Measurements from ENCODE around the gene STOX2. TPM values are rescaled to one million over a fixed set of nuclear protein-coding genes. Genes with fewer than 3 reads are reported as not detected.

The STOX2 gene
- total and polyA plus RNA-seq, 9 donors: 2.2 to 16.4 (median 6.4) TPM

GRCh38 chr4:184022679-184023383, 117.7 kb downstream of the STOX2 start:
- TF ChIP-seq POLR2A (IDR thresholded peaks at IDR 0.05): no peak
- TF ChIP-seq, protein P1, sequence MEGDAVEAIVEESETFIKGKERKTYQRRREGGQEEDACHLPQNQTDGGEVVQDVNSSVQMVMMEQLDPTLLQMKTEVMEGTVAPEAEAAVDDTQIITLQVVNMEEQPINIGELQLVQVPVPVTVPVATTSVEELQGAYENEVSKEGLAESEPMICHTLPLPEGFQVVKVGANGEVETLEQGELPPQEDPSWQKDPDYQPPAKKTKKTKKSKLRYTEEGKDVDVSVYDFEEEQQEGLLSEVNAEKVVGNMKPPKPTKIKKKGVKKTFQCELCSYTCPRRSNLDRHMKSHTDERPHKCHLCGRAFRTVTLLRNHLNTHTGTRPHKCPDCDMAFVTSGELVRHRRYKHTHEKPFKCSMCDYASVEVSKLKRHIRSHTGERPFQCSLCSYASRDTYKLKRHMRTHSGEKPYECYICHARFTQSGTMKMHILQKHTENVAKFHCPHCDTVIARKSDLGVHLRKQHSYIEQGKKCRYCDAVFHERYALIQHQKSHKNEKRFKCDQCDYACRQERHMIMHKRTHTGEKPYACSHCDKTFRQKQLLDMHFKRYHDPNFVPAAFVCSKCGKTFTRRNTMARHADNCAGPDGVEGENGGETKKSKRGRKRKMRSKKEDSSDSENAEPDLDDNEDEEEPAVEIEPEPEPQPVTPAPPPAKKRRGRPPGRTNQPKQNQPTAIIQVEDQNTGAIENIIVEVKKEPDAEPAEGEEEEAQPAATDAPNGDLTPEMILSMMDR (IDR thresholded peaks at IDR 0.05): no peak
- TF ChIP-seq EP300 (IDR thresholded peaks at IDR 0.05): no peak
- Histone ChIP-seq H3K36me3 (no peaks in the 10 kb centered on the region), H3K27ac (no peak overlapping the region), H3K4me3 (no peak overlapping the region), H3K9me3 (no peaks in the 10 kb centered on the region), H3K27me3 (no peaks in the 10 kb centered on the region), H3K4me1 (ENCODE audit: insufficient read depth) (no peaks in the 10 kb centered on the region)
- 73 to 78% (median 77%) methylated on average over 9 of the region's 9 CpGs for WGBS, 3 donors
- DNase-seq: no peak
- intact Hi-C loops (cut with DNase I): no loop called here

DNA sequence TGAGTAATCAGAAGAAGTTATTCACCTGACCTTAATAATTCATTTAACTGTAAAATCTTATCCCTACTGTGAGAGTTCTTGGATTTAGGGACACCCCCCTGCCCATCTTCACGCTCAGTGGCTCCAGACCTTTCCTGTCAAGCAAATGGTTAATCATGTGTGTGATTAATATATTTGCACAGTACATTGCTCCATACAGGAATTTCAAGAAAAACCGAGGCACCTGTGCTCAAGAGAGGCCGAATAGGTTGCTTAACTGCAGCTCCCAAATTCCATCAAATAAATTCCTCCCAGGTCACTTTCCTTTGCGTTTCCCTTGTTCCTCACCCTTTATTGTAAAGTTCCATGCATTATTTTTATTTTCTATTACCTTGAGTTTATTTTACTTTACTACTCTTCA, 119.5 kb downstream of the STOX2 start:
- no peaks in the 10 kb centered on the region for H3K27me3 ChIP-seq
- no peak overlapping the region for H3K27ac ChIP-seq
- intact Hi-C loops (cut with DNase I): no loop called here
- no peak overlapping the region for H3K4me3 ChIP-seq
- no peaks in the 10 kb centered on the region for H3K4me1 ChIP-seq (ENCODE audit: insufficient read depth)
- H3K36me3 ChIP-seq: no peaks in the 10 kb centered on the region
- no peaks in the 10 kb centered on the region for H3K9me3 ChIP-seq
- TF ChIP-seq POLR2A (IDR thresholded peaks at IDR 0.05) (no peak), EP300 (IDR thresholded peaks at IDR 0.05) (no peak)
- TF ChIP-seq, protein P1 (IDR thresholded peaks at IDR 0.05): no peak
- DNase-seq: no peak
- 93 to 96% (median 95%) methylated on average over 4 of the region's 4 CpGs for WGBS, 3 donors

GRCh38 chr4:184028561-184029374, 123.7 kb downstream of the STOX2 start:
- no peak overlapping the region for H3K27ac ChIP-seq
- no peak for DNase-seq
- intact Hi-C loops (cut with DNase I): no loop called here
- H3K36me3 ChIP-seq: no peaks in the 10 kb centered on the region
- H3K27me3 ChIP-seq: no peaks in the 10 kb centered on the region
- TF ChIP-seq EP300 (IDR thresholded peaks at IDR 0.05) (no peak), POLR2A (IDR thresholded peaks at IDR 0.05) (no peak)
- TF ChIP-seq, protein P1 (IDR thresholded peaks at IDR 0.05): no peak
- no peak overlapping the region for H3K4me3 ChIP-seq
- H3K9me3 ChIP-seq: no peaks in the 10 kb centered on the region
- 45 to 75% (median 46%) methylated on average over 18 of the region's 18 CpGs for WGBS, 3 donors
- no peaks in the 10 kb centered on the region for H3K4me1 ChIP-seq (ENCODE audit: insufficient read depth)

GRCh38 chr4:184030036-184030435, 124.9 kb downstream of the STOX2 start:
- Histone ChIP-seq H3K27ac (no peak overlapping the region), H3K4me1 (ENCODE audit: insufficient read depth) (no peaks in the 10 kb centered on the region), H3K36me3 (no peaks in the 10 kb centered on the region), H3K27me3 (no peaks in the 10 kb centered on the region), H3K4me3 (no peak overlapping the region), H3K9me3 (no peaks in the 10 kb centered on the region)
- 93 to 95% (median 95%) methylated on average over 11 of the region's 11 CpGs for WGBS, 3 donors
- intact Hi-C loops (cut with DNase I): no loop called here
- TF ChIP-seq POLR2A (IDR thresholded peaks at IDR 0.05) (no peak), EP300 (IDR thresholded peaks at IDR 0.05) (no peak)
- TF ChIP-seq, protein P1 (IDR thresholded peaks at IDR 0.05): no peak
- DNase-seq: no peak
